Measurements from ENCODE around the gene MEAF6.
"Not testable (repeated sequence)": the region's sequence is repeated elsewhere in the genome, so short reads cannot be mapped to it uniquely, and the experiment has no call there.

The MEAF6 gene

GRCh38 chr1:37514350-37515184 lies at the start of gene MEAF6:
Gene MEAF6, minus strand, starts transcription at chr1:37514766. Its CDS starts 20 bp downstream, at chr1:37514746.
- no peak for FAIRE-seq

DNA sequence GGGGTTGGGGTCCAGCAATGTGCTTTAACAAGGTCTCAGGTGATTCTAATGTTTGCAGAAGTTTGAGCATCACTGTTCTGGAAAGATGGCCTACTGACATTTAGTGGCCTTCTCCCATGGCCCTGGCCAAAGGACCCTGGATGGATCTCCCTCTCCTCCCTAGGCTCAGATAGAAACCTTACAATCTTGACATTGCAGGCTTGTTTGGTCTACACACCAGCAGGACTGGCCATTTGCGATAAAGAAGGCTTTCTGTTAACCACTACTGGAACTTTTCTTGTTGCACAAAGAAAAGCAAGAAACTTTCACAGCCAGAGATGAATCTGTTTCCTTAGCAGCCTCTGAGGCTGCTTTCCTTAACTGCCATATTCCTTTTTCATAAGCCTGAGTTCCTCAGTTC lies 48.4 kb upstream of the MEAF6 start:
- no peak for FAIRE-seq

DNA sequence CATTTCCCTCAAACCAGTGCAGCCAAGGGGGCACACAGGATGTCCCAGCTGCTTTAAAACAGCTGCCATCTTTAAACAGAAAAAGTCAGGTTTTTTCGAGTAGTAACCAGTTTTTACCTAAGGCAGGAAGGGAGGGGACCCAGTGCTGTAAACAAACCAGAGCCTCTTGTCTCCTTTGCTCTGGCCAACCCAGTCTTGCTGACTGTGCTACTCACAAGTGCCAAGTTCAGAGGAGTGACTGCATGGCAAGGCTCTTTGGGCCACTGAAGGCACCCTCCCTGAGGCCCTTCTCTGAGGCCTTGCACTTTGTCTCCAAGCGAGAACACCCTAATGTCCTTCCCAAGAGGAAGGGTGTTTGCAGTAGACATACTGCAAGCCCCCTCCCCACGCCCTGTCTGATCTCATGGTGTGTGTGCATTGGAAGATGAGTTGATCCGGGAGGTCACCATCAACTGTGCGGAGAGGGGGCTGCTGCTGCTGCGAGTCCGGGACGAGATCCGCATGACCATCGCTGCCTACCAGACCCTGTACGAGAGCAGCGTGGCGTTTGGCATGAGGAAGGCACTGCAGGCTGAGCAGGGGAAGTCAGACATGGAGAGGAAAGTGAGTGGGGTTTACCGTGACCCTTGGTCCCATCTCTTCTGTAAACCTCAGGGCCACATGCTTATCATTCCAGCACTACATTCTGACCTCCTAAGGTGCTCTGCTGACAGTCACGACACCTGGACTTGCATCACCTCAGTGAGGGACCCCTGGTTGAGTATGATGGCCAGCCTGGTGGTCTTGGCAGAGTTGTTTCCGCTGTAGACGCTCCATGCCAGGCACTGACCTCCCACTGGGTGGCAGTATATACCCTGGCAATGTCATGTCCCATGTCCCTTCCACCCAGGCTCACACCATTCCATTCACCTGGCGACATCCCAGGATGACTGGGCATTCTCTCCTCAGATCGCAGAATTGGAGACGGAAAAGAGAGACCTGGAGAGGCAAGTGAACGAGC lies 46.9 kb upstream of the MEAF6 start:
- FAIRE-seq: no peak

GRCh38 chr1:37560401-37561132 lies 46.0 kb upstream of the MEAF6 start:
- no peak for FAIRE-seq

DNA sequence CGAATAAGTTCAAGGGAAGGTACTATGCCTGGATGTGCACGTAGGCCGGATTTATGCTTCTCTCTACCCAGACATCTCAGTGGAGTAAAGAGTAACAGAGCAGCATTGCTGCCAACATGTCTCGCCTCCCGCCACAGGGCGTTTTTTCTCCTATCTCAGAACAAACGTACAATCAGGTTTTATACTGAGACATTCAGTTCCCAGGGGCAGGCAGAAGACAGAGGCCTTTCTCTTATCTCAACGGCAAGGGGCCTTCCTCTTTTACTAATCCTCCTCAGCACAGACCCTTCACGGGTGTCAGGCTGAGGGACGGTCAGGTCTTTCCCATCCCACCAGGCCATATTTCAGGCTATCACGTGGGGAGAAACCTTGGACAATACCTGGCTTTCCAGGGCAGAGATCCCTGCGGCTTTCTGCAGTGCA lies 45.4 kb upstream of the MEAF6 start:
- not testable (repeated sequence) for FAIRE-seq

DNA sequence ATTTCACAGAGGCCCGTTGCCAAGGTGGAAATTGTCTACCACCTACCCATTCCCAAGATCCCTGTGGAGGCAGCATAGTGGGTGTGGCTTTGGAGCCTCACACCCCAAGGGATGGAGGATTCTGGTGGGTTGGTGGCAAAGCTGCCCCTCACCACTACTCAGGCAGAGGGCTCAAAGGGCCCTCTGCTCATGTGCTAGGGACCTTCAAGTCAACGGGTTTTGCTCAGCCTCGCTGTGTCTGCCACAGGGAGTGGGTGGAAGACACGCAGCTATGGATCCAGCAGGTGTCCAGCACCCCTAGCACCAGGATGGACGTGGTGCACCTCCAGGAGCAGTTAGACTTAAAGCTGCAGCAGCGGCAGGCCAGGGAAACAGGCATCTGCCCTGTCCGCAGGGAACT lies 44.5 kb upstream of the MEAF6 start:
- FAIRE-seq: no peak

DNA sequence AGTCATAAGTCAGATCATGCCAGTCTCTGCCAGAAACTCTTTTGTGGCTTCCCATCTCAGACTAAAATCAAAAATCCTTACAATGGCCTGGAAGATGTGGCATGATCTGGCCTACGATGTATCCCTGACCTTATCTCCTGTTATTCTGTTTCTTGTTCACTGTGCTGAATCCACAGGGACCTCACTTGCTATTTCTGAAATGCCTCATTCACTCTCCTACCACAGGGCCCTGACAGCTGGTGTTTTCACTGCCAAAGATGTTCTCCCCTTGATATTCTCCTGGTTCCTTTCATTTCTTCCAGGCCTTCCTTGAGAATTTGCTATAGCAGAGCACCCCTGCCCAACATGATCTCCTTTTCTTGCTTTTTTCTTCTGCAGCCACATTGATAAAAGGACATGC lies 43.8 kb upstream of the MEAF6 start:
- FAIRE-seq: no peak

DNA sequence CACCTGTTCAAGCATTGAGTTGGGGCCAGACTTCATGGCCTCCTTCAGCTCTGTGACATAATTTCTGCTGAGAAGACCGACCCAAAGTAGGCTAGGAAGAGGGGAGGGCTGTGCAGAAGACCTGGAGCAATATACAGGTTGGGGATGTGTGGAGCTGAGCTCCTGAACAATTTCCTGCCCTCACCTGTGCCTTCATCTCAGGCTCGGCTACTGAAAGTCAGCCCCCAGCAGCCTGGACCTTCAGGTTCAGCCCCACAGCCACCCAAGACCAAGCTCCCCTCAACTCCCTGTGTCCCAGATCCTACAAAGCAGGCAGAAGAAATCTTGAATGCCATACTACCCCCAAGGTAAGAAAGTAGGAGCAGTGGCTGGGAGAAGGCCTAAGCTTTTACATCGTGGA lies 42.8 kb upstream of the MEAF6 start:
- no peak for FAIRE-seq

- FAIRE-seq: no peak
Measured at GRCh38 chr1:37556712-37557196, 42.2 kb upstream of the MEAF6 start, which contains the start of gene DNALI1. Gene DNALI1, plus strand, starts transcription at chr1:37556940. Its CDS starts 55 bp downstream, at chr1:37556995.

GRCh38 chr1:37553927-37554808 lies 39.6 kb upstream of the MEAF6 start, which contains the start of gene SNIP1:
Gene SNIP1, minus strand, starts transcription at chr1:37554293. Its CDS starts 64 bp downstream, at chr1:37554229.
- FAIRE-seq: peak; percentile 9

DNA sequence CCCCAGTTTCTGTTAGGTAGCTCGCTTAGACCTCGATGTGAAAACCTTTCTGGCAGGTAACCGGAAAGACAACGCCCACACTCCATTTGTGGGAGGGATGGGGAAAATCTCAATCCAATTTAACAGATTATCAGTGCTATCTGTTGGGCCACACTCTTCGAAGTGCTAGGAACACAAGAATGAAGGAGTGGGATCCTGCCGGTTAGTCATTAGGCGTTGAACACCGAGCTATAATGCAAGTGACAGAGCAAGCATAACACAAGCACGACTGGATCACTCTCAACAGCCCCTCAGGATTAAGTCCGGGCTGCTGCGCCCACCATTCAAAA lies 39.0 kb upstream of the MEAF6 start:
- FAIRE-seq: no peak

- FAIRE-seq: no peak
Measured at GRCh38 chr1:37549341-37549740, 34.8 kb upstream of the MEAF6 start.

DNA sequence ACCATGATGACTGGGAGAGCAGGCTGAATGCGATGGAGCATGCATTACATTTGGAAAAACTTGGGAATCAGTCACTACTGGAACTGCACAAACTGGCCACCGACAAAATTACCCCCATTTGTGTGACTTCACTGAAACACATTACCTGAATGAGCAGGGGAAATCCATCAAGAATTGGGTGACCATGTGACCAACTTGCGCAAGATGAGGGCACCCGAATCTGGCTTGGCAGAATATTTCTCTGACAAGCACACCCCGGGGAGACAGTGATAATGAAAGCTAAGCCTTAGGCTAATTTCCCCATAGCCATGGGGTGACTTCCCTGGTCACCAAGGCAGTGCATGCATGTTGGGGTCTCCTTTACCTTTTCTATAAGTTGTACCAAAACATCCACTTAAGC lies 30.5 kb upstream of the MEAF6 start:
- no peak for FAIRE-seq

DNA sequence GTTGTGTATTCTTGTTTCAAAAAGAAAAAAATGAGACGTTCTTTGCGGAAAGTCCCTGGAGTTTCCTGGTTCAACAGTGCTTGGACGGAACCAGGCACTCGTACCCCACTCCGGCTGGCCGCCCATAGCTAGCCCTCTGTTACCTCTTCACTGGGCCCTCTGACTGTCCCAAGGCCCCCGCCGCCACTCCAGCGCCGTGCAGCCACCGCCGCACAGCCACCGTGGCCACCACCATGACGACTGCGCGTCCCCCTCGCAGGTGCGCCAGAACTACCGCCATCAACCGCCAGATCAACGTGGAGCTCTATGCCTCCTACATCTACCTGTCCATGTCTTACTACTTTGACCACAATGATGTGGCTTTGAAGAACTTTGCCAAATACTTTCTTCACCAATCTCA lies 30.0 kb upstream of the MEAF6 start:
- FAIRE-seq: no peak

- no peak for FAIRE-seq
Measured at GRCh38 chr1:37540036-37540785, 25.6 kb upstream of the MEAF6 start.

- not testable (repeated sequence) for FAIRE-seq
Measured at GRCh38 chr1:37539154-37539553, 24.6 kb upstream of the MEAF6 start.

GRCh38 chr1:37537378-37537777 lies 22.8 kb upstream of the MEAF6 start:
- no peak for FAIRE-seq

DNA sequence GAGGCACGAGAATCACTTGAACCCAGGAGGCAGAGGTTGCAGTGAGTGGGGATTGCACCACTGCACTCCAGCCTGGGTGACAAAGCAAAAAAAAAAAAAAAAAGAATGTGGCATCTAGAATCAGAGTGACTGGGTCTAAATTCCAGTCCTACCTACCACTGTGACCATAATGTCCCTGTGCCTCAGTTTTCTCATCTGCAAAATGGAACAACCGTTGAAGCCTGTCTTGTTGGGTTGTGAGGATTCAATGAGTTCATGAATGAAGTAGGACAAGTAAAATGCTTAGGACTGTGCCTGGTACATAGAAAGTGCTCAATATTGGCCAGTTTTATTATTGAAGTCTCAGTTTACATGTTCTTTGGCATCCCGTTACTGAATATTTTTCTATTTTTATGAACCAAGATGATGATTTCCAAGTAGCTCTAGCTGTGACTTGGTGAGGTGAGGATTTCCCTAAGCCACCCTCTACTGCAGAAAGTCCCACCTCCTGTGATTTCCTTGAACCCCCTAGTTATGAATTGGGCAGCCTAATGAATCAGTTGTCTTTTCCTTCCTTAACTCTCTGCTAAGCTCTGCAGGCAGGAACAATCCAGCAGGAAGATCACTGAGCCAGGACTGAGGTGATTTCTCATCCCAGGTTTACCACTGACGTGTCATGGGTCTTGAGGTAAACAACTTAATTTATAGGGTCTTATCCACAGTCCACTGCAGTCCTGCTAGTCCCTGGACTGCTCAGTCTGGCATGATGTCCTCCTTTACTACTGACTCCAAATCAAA lies 18.9 kb upstream of the MEAF6 start:
- no peak for FAIRE-seq

- not testable (repeated sequence) for FAIRE-seq
Measured at GRCh38 chr1:37532418-37533156, 18.0 kb upstream of the MEAF6 start.
